HG03097 (cell line): ENCODE measurements around the gene PROB1.
A peak's percentile ranks its signal among the peaks of the same experiment; 100 is the strongest.
"Not testable (repeated sequence)": the region's sequence is repeated elsewhere in the genome, so short reads cannot be mapped to it uniquely, and the experiment has no call there.

Experiments used
- ATAC-seq: cut with Tn5 transposase; IDR thresholded peaks from one replicate; pipeline ENCODE4 v1.9.1; 2021; ENCODE audit not compliant: unreplicated experiment, low FRiP score

Gene PROB1

GRCh38 chr5:139394123-139394653, 716 bp downstream of the PROB1 start:
- ATAC-seq, result no peak

GRCh38 chr5:139393497-139394122, 1.3 kb downstream of the PROB1 start:
- ATAC-seq, result no peak

GRCh38 chr5:139392678-139393496, 2.0 kb downstream of the PROB1 start:
- peak; percentile 45 for ATAC-seq

GRCh38 chr5:139392324-139392677, 2.6 kb downstream of the PROB1 start:
- ATAC-seq, result no peak

GRCh38 chr5:139391570-139392323, 3.2 kb downstream of the PROB1 start:
- no peak for ATAC-seq

GRCh38 chr5:139390639-139391569, 4.0 kb downstream of the PROB1 start:
- no peak for ATAC-seq

- peak; percentile 24 for ATAC-seq
Observed at GRCh38 chr5:139389701-139390638, 4.9 kb downstream of the PROB1 start, which contains the start of gene MZB1. Gene MZB1, minus strand, starts transcription at chr5:139389913. Its CDS starts 57 bp downstream, at chr5:139389856.

- no peak for ATAC-seq
Observed at GRCh38 chr5:139388198-139388821, 6.6 kb downstream of the PROB1 start.

GRCh38 chr5:139387611-139388197, 7.2 kb downstream of the PROB1 start:
- ATAC-seq, result no peak

GRCh38 chr5:139386956-139387355, 7.9 kb downstream of the PROB1 start:
- ATAC-seq, result not testable (repeated sequence)

GRCh38 chr5:139386050-139386438, 8.9 kb downstream of the PROB1 start:
- no peak for ATAC-seq

- no peak for ATAC-seq
Observed at GRCh38 chr5:139385061-139386049, 9.5 kb downstream of the PROB1 start.

- no peak for ATAC-seq
Observed at GRCh38 chr5:139384591-139385051, 10.3 kb downstream of the PROB1 start.

- no peak for ATAC-seq
Observed at GRCh38 chr5:139383993-139384590, 10.8 kb downstream of the PROB1 start.

GRCh38 chr5:139383275-139383992, 11.5 kb downstream of the PROB1 start, which contains the start of gene SLC23A1:
Gene SLC23A1, minus strand, starts transcription at chr5:139383297. Its CDS starts 44 bp downstream, at chr5:139383253.
- no peak for ATAC-seq

GRCh38 chr5:139382807-139383206, 12.1 kb downstream of the PROB1 start:
- no peak for ATAC-seq
